Measurements from ENCODE around the gene AJM1. TPM values are rescaled to one million over a fixed set of nuclear protein-coding genes. Genes with fewer than 3 reads are reported as not detected.

Gene AJM1
- total and polyA plus RNA-seq, 2 of the 8 experiments (the other 6 are each of a cell fraction or from before 2014, with no cell fraction given): 0.12 to 0.97 TPM

- TF ChIP-seq CTCF (IDR thresholded peaks at IDR 0.05; ENCODE audit: control extremely low read depth in 1 of 3, insufficient read depth in 1 of 3, low read depth in 1 of 3, low read length in 3 of 3) (no peak), CTBP2 (IDR thresholded peaks at IDR 0.05; ENCODE audit: borderline replicate concordance, insufficient read depth, insufficient read length, low read length) (no peak), SUZ12 (IDR thresholded peaks at IDR 0.05; ENCODE audit: low read length) (no peak), JUND (IDR thresholded peaks at IDR 0.05; ENCODE audit: low read length) (no peak), CBX8 (IDR thresholded peaks at IDR 0.05; ENCODE audit: borderline replicate concordance, low read depth, low read length) (no peak), BCL11A (IDR thresholded peaks at IDR 0.05; ENCODE audit: low read depth in 2 of 2, low read length in 2 of 2) (no peak), NANOG (IDR thresholded peaks at IDR 0.05; ENCODE audit: insufficient read depth, low read depth, low read length, poor library complexity, severe bottlenecking) (no peak), BACH1 (IDR thresholded peaks at IDR 0.05; ENCODE audit: low read length) (no peak), FOSL1 (IDR thresholded peaks at IDR 0.05; ENCODE audit: insufficient read depth, low read depth, low read length) (no peak), CHD2 (IDR thresholded peaks at IDR 0.05; ENCODE audit: low read length) (no peak), MAX (IDR thresholded peaks at IDR 0.05) (peak; percentile 92), BRCA1 (IDR thresholded peaks at IDR 0.05; ENCODE audit: low read depth, low read length) (no peak), TEAD4 (IDR thresholded peaks at IDR 0.05; ENCODE audit: low read depth, low read length) (no peak), RNF2 (IDR thresholded peaks at IDR 0.05; ENCODE audit: borderline replicate concordance, low read depth, low read length, missing control alignments, poor library complexity, severe bottlenecking) (no peak), HDAC6 (IDR thresholded peaks at IDR 0.05; ENCODE audit: low read depth, low read length) (no peak), RFX5 (IDR thresholded peaks at IDR 0.05; ENCODE audit: borderline replicate concordance, low read depth, low read length) (no peak), JUN (IDR thresholded peaks at IDR 0.05; ENCODE audit: low read depth, low read length) (no peak), KDM5A (IDR thresholded peaks at IDR 0.05; ENCODE audit: low read length) (no peak)
Measured at GRCh38 chr9:136799854-136800657, 42.2 kb upstream of the AJM1 start (continued).

Data from H1 (cell line).